GM12878 (cell line): ENCODE results near the gene ARL9. TPM values are rescaled to one million over a fixed set of nuclear protein-coding genes. Genes with fewer than 3 reads are reported as not detected.

ENCODE experiments used
- ATAC-seq: fragments of 200-7000 bp; cut with Tn5 transposase; 3 replicates; pipeline ENCODE4 v1.9.1; 2020; ENCODE audit warnings: mild to moderate bottlenecking, moderate library complexity
- BruUV-seq: library from RNA; stranded (reverse); fragments of 400-500 nt; replicated peaks from 2 replicates; lab custom pipeline; 2021; lab: Mats Ljungman, UMichigan
- CTCF ChIA-PET: fragments of 300-600 bp; sonication (Branson Sonifier 250); formaldehyde crosslinking; extraction: SDS; loops from one replicate; lab custom pipeline; 2021; ENCODE audit warnings: inconsistent platforms; lab: Yijun Ruan, JAX
- POLR2A ChIA-PET: fragments of 350-600 bp; formaldehyde crosslinking; extraction: SDS; loops from one replicate; lab custom pipeline; 2021; ENCODE audit warnings: inconsistent platforms; lab: Charles Lee
- RAD21 ChIA-PET: fragments of 300-600 bp; sonication (Branson Sonifier 250); formaldehyde crosslinking; loops from one replicate; lab custom pipeline; 2023; ENCODE audit warnings: antibody characterized with exemption; ENCODE audit not compliant: unreplicated experiment; lab: Charles Lee
- SMC1A ChIA-PET: fragments of 300-600 bp; sonication (Branson Sonifier 250); formaldehyde crosslinking; loops from one replicate; lab custom pipeline; 2023; ENCODE audit not compliant: unreplicated experiment, uncharacterized antibody; lab: Charles Lee
- DNase-seq: peaks from one replicate; pipeline ENCODE4 v3.0.0-alpha.2; 2011; ENCODE audit warnings: low read depth, low spot score
- FAIRE-seq: peaks from 3 replicates; lab custom pipeline; 2011; peaks lifted over from hg19 to GRCh38; lab: Jason Lieb, UNC
- H2AFZ ChIP-seq: 2 replicates; pipeline ENCODE4 v1.6.0; 2011; ENCODE audit warnings: low read depth, low read length, control low read depth; ENCODE audit not compliant: control insufficient read depth
- H3K27ac ChIP-seq: 2 replicates; pipeline ENCODE4 v1.5.1; 2011; ENCODE audit warnings: control low read depth; ENCODE audit not compliant: control insufficient read depth, insufficient read depth
- H3K27me3 ChIP-seq, 2 experiments: replicated peaks in 1 of 2; 2 replicates each; pipeline versions ENCODE4 v1.6.0 to v1.6.1; 2011; ENCODE audit warnings: low read length in 1 of 2; ENCODE audit not compliant: control insufficient read depth in 2 of 2, insufficient read depth in 2 of 2
- H3K36me3 ChIP-seq, 2 experiments: 2 replicates each; pipeline ENCODE4 v1.5.1; 2011; ENCODE audit warnings: low read length in 1 of 2; ENCODE audit not compliant: control insufficient read depth in 2 of 2, insufficient read depth in 2 of 2
- H3K4me1 ChIP-seq: 2 replicates; pipeline ENCODE4 v1.6.1; 2011; ENCODE audit warnings: mild to moderate bottlenecking, low read length, moderate library complexity, mixed read lengths; ENCODE audit not compliant: control insufficient read depth, insufficient read depth
- H3K4me2 ChIP-seq: 2 replicates; pipeline ENCODE4 v1.6.0; 2011; ENCODE audit warnings: control low read depth; ENCODE audit not compliant: control insufficient read depth, insufficient read depth
- H3K4me3 ChIP-seq: fragments of 200-600 bp; sonication (generic); 2 replicates; pipeline ENCODE4 v1.5.1; 2016
- H3K79me2 ChIP-seq: 2 replicates; pipeline ENCODE4 v1.6.0; 2011; ENCODE audit warnings: low read length; ENCODE audit not compliant: control insufficient read depth, insufficient read depth
- H3K9ac ChIP-seq: 2 replicates; pipeline ENCODE4 v1.8.0; 2011; ENCODE audit warnings: low read length, control low read depth, mixed read lengths; ENCODE audit not compliant: control insufficient read depth, insufficient read depth
- H3K9me3 ChIP-seq: replicated peaks from 3 replicates; pipeline ENCODE4 v1.5.1; 2011; ENCODE audit warnings: mild to moderate bottlenecking, low read length; ENCODE audit not compliant: control insufficient read depth, insufficient read depth
- H4K20me1 ChIP-seq: 2 replicates; pipeline ENCODE4 v1.6.0; 2011; ENCODE audit not compliant: control insufficient read depth, insufficient read depth
- BHLHE40 ChIP-seq, 2 experiments: fragments of 450-650 bp in 1 of 2; IDR thresholded peaks; 2 replicates each; pipeline ENCODE4 v1.6.1; 2011 to 2017; ENCODE audit warnings: low read depth in 2 of 2, borderline replicate concordance in 1 of 2, improper control_type of control experiment in 1 of 2, low read length in 1 of 2, mild to moderate bottlenecking in 1 of 2
- CBX5 ChIP-seq: sonication (generic); IDR thresholded peaks from 2 replicates; pipeline ENCODE4 v1.6.1; 2016; ENCODE audit warnings: low read depth, moderate library complexity, mild to moderate bottlenecking, inconsistent platforms
- CHD4 ChIP-seq: fragments of 200-600 bp; sonication (generic); IDR thresholded peaks from 2 replicates; pipeline ENCODE4 v1.6.1; 2016; ENCODE audit warnings: mild to moderate bottlenecking
- CREM ChIP-seq: IDR thresholded peaks from 2 replicates; pipeline ENCODE4 v1.6.1; 2014; ENCODE audit warnings: antibody characterized with exemption, low read depth
- IRF4 ChIP-seq: IDR thresholded peaks from 2 replicates; pipeline ENCODE4 v1.6.1; 2011; ENCODE audit warnings: low read depth, low read length
- JUNB ChIP-seq: IDR thresholded peaks from 2 replicates; pipeline ENCODE4 v1.6.1; 2016; ENCODE audit warnings: antibody characterized with exemption, mild to moderate bottlenecking
- NFIC ChIP-seq: IDR thresholded peaks from 2 replicates; pipeline ENCODE4 v1.6.1; 2012; ENCODE audit warnings: low read depth, mild to moderate bottlenecking, inconsistent platforms, low read length, moderate library complexity
- SREBF1 ChIP-seq: IDR thresholded peaks from 2 replicates; pipeline ENCODE4 v1.6.1; 2012; ENCODE audit warnings: mild to moderate bottlenecking, low read length
- WGBS: methylation state at CpG from one replicate; pipeline ENCODE4 v1.1.6; 2016; ENCODE audit warnings: low lambda C conversion rate; ENCODE audit not compliant: insufficient replicate concordance, insufficient coverage; ENCODE audit errors: missing lambda C conversion rate; 5-methylcytosine and 5-hydroxymethylcytosine counted together
- in situ Hi-C: fragments of 300-500 bp; cut with MboI; formaldehyde crosslinking; loops from 9 replicates; pipeline ENCODE4 v1.14.3; 2018; ENCODE audit warnings: mixed read lengths
- intact Hi-C: fragments of 100-400 bp; cut with micrococcal nuclease; formaldehyde crosslinking; loops from one replicate; pipeline ENCODE4 v1.14.2; 2022; ENCODE audit not compliant: unreplicated experiment
- polyA plus RNA-seq, 11 experiments: library from polyadenylated mRNA; depleted of rRNA in 4 of 11; unstranded in 6 of 11; stranded (reverse) in 5 of 11; fragments of >200 nt; fragmentation: Nextera tagmentation in 4 of 11; fragmentation: Illumina TruSeq in 1 of 11; extraction: Ambion mirVana in 4 of 11; extraction: Trizol in 1 of 11; gene quantifications; 1 replicate in 1 of 11; 2 replicates in 10 of 11; pipeline versions ENCODE4 v1.2.1 to v1.2.3, GENCODE V29; 2011 to 2016; ENCODE audit warnings: inconsistent platforms in 2 of 11, missing spikeins in 2 of 11, low read depth in 1 of 11
- total RNA-seq, 4 experiments: library from RNA; depleted of rRNA in 3 of 4; stranded (reverse); fragments of >200 nt in 3 of 4; fragmentation: Illumina TruSeq in 1 of 4; extraction: Trizol in 1 of 4; gene quantifications; 2 replicates each; pipeline versions ENCODE4 v1.2.1 to v1.2.3, GENCODE V29; 2013 to 2021
- TF ChIP-seq, protein P1 (sequence below): fragments of 450-650 bp; IDR thresholded peaks from 2 replicates; pipeline ENCODE4 v1.6.1; 2017; ENCODE audit warnings: borderline replicate concordance

ARL9 gene
- total and polyA plus RNA-seq, 10 of the 15 experiments (the other 5 are each of a cell fraction or from before 2014, with no cell fraction given) = not detected

DNA sequence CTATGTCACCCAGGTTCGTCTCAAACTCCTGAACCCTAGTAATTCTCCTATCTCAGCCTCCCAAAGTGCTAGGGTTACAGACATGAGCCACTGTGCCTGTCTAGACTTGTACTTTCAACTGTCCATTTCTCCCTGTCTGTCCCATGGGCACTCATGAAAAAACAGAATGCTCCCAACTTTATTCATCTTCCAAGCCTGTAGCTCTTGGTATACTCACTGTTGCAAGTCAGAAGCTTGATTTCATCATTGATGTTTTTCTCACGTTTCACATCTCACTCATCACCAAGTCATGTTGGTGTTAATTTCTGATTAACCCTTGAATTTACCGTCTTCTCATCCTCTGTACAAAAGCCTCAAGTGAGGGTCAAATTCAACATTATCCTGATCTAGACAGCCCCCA lies 45.5 kb upstream of the ARL9 start:
- TF ChIP-seq, protein P1, sequence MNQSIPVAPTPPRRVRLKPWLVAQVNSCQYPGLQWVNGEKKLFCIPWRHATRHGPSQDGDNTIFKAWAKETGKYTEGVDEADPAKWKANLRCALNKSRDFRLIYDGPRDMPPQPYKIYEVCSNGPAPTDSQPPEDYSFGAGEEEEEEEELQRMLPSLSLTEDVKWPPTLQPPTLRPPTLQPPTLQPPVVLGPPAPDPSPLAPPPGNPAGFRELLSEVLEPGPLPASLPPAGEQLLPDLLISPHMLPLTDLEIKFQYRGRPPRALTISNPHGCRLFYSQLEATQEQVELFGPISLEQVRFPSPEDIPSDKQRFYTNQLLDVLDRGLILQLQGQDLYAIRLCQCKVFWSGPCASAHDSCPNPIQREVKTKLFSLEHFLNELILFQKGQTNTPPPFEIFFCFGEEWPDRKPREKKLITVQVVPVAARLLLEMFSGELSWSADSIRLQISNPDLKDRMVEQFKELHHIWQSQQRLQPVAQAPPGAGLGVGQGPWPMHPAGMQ = no peak
- TF ChIP-seq CBX5 = no peak
- TF ChIP-seq BHLHE40 (IDR thresholded peaks at IDR 0.05; ENCODE audit: borderline replicate concordance in 1 of 2, low read depth in 2 of 2, low read length in 1 of 2) = no peak
- no peak for TF ChIP-seq IRF4
- TF ChIP-seq CHD4 = no peak
- no peak for TF ChIP-seq SREBF1
- TF ChIP-seq NFIC = no peak
- TF ChIP-seq JUNB = no peak
- no peak for TF ChIP-seq CREM
- FAIRE-seq = no peak
- no peak overlapping the region for H3K4me2 ChIP-seq
- ATAC-seq = no peak
- DNase-seq = no peak
- intact Hi-C loops = no loop called here
- RAD21 ChIA-PET = no interaction called here
- CTCF ChIA-PET = interaction anchor here (1.4 to 1.9 kb wide), 2 partner anchors 12 to 20 kb away, joined by 3 to 7 read pairs; no protein-coding TSS in a partner anchor
- H3K4me1 ChIP-seq = no peaks in the 10 kb centered on the region
- H3K27me3 ChIP-seq = no peaks in the 10 kb centered on the region
- POLR2A ChIA-PET = interaction anchor here (0.8 to 1.6 kb wide), 2 partner anchors 9 to 18 kb away, joined by 3 read pairs; no protein-coding TSS in a partner anchor
- H3K9ac ChIP-seq = no peak overlapping the region
- no peak overlapping the region for H3K4me3 ChIP-seq
- WGBS = 89% methylated on average over 3 of the region's 3 CpGs
- H2AFZ ChIP-seq = no peak overlapping the region
- no peak overlapping the region for H3K27ac ChIP-seq
- SMC1A ChIA-PET = interaction anchor here (5.3 kb wide), 1 partner anchor 16 kb away, joined by 29 read pairs; no protein-coding TSS in a partner anchor
- H3K79me2 ChIP-seq = peaks cover 8% of the 10 kb centered on the region
- BruUV-seq = no TSS peak
- no peaks in the 10 kb centered on the region for H3K9me3 ChIP-seq
- in situ Hi-C loops = no loop called here
- H4K20me1 ChIP-seq = no peaks in the 10 kb centered on the region
- H3K36me3 ChIP-seq = peaks cover 6 to 36% of the 10 kb centered on the region in 2 experiments
